H1 (cell line): ENCODE data around the gene RUFY1. TPM values are rescaled to one million over a fixed set of nuclear protein-coding genes. Genes with fewer than 3 reads are reported as not detected.

Experiments
- CTCF ChIA-PET: fragments of 300-600 bp; sonication (Branson Sonifier 250); formaldehyde crosslinking; loops from one replicate; lab custom pipeline; 2021; ENCODE audit not compliant: partially characterized antibody; lab: Charles Lee
- POLR2A ChIA-PET: fragments of 300-600 bp; sonication (Branson Sonifier 250); formaldehyde crosslinking; loops from one replicate; lab custom pipeline; 2021; ENCODE audit warnings: inconsistent platforms; ENCODE audit not compliant: partially characterized antibody; lab: Charles Lee
- DNase-seq, 2 experiments: peaks; one replicate each; pipeline versions ENCODE4 v3.0.0 to v3.0.0-alpha.2; 2010 to 2022; ENCODE audit warnings: low spot score in 2 of 2, low read depth in 1 of 2, mixed read lengths in 1 of 2
- FAIRE-seq: peaks from 2 replicates; lab custom pipeline; 2011; peaks lifted over from hg19 to GRCh38; lab: Jason Lieb, UNC
- H2AFZ ChIP-seq: 2 replicates; pipeline ENCODE4 v1.8.1; 2012; ENCODE audit warnings: low read length, inconsistent platforms
- H2AK5ac ChIP-seq: 2 replicates; pipeline ENCODE4 v1.6.1; 2013; ENCODE audit warnings: low read depth, low read length
- H2BK120ac ChIP-seq: replicated peaks from 2 replicates; pipeline ENCODE3; 2013; ENCODE audit warnings: low read depth, low read length, inconsistent platforms
- H2BK12ac ChIP-seq: 2 replicates; pipeline ENCODE4 v1.6.1; 2013; ENCODE audit warnings: low read depth, low read length
- H2BK15ac ChIP-seq: 2 replicates; pipeline ENCODE4 v1.6.1; 2013; ENCODE audit warnings: low read length
- H2BK20ac ChIP-seq: 2 replicates; pipeline ENCODE4 v1.6.1; 2013; ENCODE audit warnings: low read length
- H2BK5ac ChIP-seq: 2 replicates; pipeline ENCODE4 v1.6.1; 2013; ENCODE audit warnings: low read depth, low read length
- H3K14ac ChIP-seq: 2 replicates; pipeline ENCODE4 v1.6.1; 2013; ENCODE audit warnings: inconsistent platforms; ENCODE audit not compliant: insufficient read length
- H3K18ac ChIP-seq: 2 replicates; pipeline ENCODE4 v1.6.1; 2013; ENCODE audit warnings: low read length; ENCODE audit errors: extremely low read depth
- H3K23ac ChIP-seq: 2 replicates; pipeline ENCODE4 v1.6.1; 2013; ENCODE audit warnings: inconsistent platforms; ENCODE audit not compliant: insufficient read length
- H3K23me2 ChIP-seq: 2 replicates; pipeline ENCODE4 v1.6.1; 2013; ENCODE audit warnings: low read depth, low read length
- H3K27ac ChIP-seq: 2 replicates; pipeline ENCODE4 v1.6.1; 2011; ENCODE audit warnings: low read depth, low read length, inconsistent platforms
- H3K27me3 ChIP-seq, 4 experiments: replicated peaks in 1 of 4; 1 replicate in 1 of 4; 2 replicates in 3 of 4; pipeline versions ENCODE4 v1.6.1 to v1.8.1; 2011 to 2013; ENCODE audit warnings: low read length in 3 of 4, mild to moderate bottlenecking in 3 of 4, inconsistent platforms in 2 of 4, mixed read lengths in 2 of 4, moderate library complexity in 1 of 4; ENCODE audit not compliant: control insufficient read depth in 3 of 4, insufficient read depth in 3 of 4; ENCODE audit errors: extremely low read depth in 1 of 4
- H3K36me3 ChIP-seq, 4 experiments: 2 replicates each; pipeline versions ENCODE4 v1.6.1 to v1.8.1; 2011 to 2013; ENCODE audit warnings: mild to moderate bottlenecking in 4 of 4, low read length in 3 of 4, moderate library complexity in 2 of 4, control low read depth in 1 of 4, inconsistent platforms in 1 of 4; ENCODE audit not compliant: insufficient read depth in 4 of 4, control insufficient read depth in 2 of 4
- H3K4ac ChIP-seq: replicated peaks from 2 replicates; pipeline ENCODE3; 2013; ENCODE audit warnings: low read length, low read depth, mixed read lengths, inconsistent platforms; ENCODE audit not compliant: insufficient read length
- H3K4me1 ChIP-seq, 4 experiments: replicated peaks in 1 of 4; 1 replicate in 1 of 4; 2 replicates in 3 of 4; pipeline versions ENCODE4 v1.6.1 to v1.8.1; 2011 to 2013; ENCODE audit warnings: low read length in 3 of 4, inconsistent platforms in 2 of 4, mixed read lengths in 1 of 4; ENCODE audit not compliant: insufficient read depth in 4 of 4, control insufficient read depth in 3 of 4
- H3K4me2 ChIP-seq, 2 experiments: 2 replicates each; pipeline versions ENCODE4 v1.6.1 to v1.8.1; 2011 to 2013; ENCODE audit warnings: low read depth in 2 of 2, low read length in 2 of 2, control low read depth in 1 of 2, inconsistent platforms in 1 of 2, mild to moderate bottlenecking in 1 of 2; ENCODE audit not compliant: insufficient read depth in 1 of 2
- H3K4me3 ChIP-seq, 4 experiments: fragments of 200-600, 300-600 bp in 1 of 4; sonication (generic), shearing (Covaris generic), sonication (Bioruptor Twin) in 1 of 4; 2 replicates each; pipeline versions ENCODE4 v1.5.1 to v1.8.1; 2011 to 2016; ENCODE audit warnings: low read length in 4 of 4, low read depth in 3 of 4, control low read depth in 2 of 4, inconsistent platforms in 2 of 4, mild to moderate bottlenecking in 2 of 4, mixed read lengths in 1 of 4, moderate library complexity in 1 of 4; ENCODE audit not compliant: insufficient read depth in 2 of 4; ENCODE audit errors: extremely low read depth in 1 of 4
- H3K56ac ChIP-seq: replicated peaks from 2 replicates; pipeline ENCODE3; 2013; ENCODE audit warnings: low read depth, mild to moderate bottlenecking, mixed read lengths, low read length, inconsistent platforms; ENCODE audit not compliant: insufficient read length
- H3K79me1 ChIP-seq: 2 replicates; pipeline ENCODE4 v1.6.1; 2013; ENCODE audit warnings: low read depth, low read length, control low read depth
- H3K79me2 ChIP-seq, 2 experiments: 2 replicates each; pipeline versions ENCODE4 v1.6.1 to v1.8.1; 2012 to 2013; ENCODE audit warnings: low read length in 2 of 2, mild to moderate bottlenecking in 2 of 2, inconsistent platforms in 1 of 2; ENCODE audit not compliant: insufficient read depth in 2 of 2, control insufficient read depth in 1 of 2
- H3K9ac ChIP-seq, 4 experiments: replicated peaks in 1 of 4; 1 replicate in 1 of 4; 2 replicates in 3 of 4; pipeline versions ENCODE4 v1.6.1 to v1.8.1; 2011 to 2013; ENCODE audit warnings: low read depth in 3 of 4, low read length in 3 of 4, control low read depth in 2 of 4, mild to moderate bottlenecking in 2 of 4, moderate library complexity in 2 of 4, inconsistent platforms in 1 of 4; ENCODE audit errors: extremely low read depth in 1 of 4
- H3K9me3 ChIP-seq, 2 experiments: 2 replicates each; pipeline versions ENCODE4 v1.6.1 to v1.8.1; 2012 to 2013; ENCODE audit warnings: mild to moderate bottlenecking in 2 of 2, moderate library complexity in 2 of 2, control low read depth in 1 of 2, inconsistent platforms in 1 of 2, low read depth in 1 of 2, low read length in 1 of 2, mixed read lengths in 1 of 2; ENCODE audit not compliant: insufficient read depth in 2 of 2
- H4K20me1 ChIP-seq, 2 experiments: replicated peaks in 1 of 2; 2 replicates each; pipeline versions ENCODE3 to v1.8.1; 2011 to 2013; ENCODE audit warnings: inconsistent platforms in 2 of 2, low read length in 2 of 2, mild to moderate bottlenecking in 1 of 2; ENCODE audit not compliant: insufficient read depth in 2 of 2, control insufficient read depth in 1 of 2
- H4K5ac ChIP-seq: 2 replicates; pipeline ENCODE4 v1.6.1; 2013; ENCODE audit warnings: low read length, low read depth, mixed read lengths, inconsistent platforms; ENCODE audit not compliant: insufficient read length
- H4K8ac ChIP-seq: 2 replicates; pipeline ENCODE4 v1.8.0; 2013; ENCODE audit warnings: mild to moderate bottlenecking, moderate library complexity, low read length, inconsistent platforms; ENCODE audit not compliant: insufficient read depth; ENCODE audit errors: extremely low read depth
- H4K91ac ChIP-seq: replicated peaks from 2 replicates; pipeline ENCODE3; 2013; ENCODE audit warnings: low read length, mixed read lengths, inconsistent platforms; ENCODE audit not compliant: insufficient read length
- USF2 ChIP-seq: IDR thresholded peaks from 2 replicates; pipeline ENCODE4 v1.6.1; 2011; ENCODE audit warnings: low read length, improper control_type of control experiment
- WGBS, 2 experiments: shearing (Covaris generic) in 1 of 2; methylation state at CpG; one replicate each; pipeline versions ENCODE4 v1.1.6 to v1.1.7; 2013 to 2015; ENCODE audit warnings: low lambda C conversion rate in 2 of 2, mixed read lengths in 2 of 2, inconsistent platforms in 1 of 2, low coverage in 1 of 2, missing lambda C conversion rate in 1 of 2; ENCODE audit not compliant: insufficient replicate concordance in 2 of 2, insufficient coverage in 1 of 2, insufficient read length in 1 of 2; ENCODE audit errors: extremely low coverage in 1 of 2, missing lambda C conversion rate in 1 of 2; 5-methylcytosine and 5-hydroxymethylcytosine counted together
- polyA plus RNA-seq, 7 experiments: library from polyadenylated mRNA; depleted of rRNA in 3 of 7; stranded (reverse) in 5 of 7; unstranded in 2 of 7; fragments of >200 nt in 5 of 7; fragments of 200-250 nt in 2 of 7; gene quantifications; 1 replicate in 5 of 7; 2 replicates in 1 of 7; 4 replicates in 1 of 7; pipeline versions ENCODE4 v1.2.1 to v1.2.3, GENCODE V29; 2011 to 2013; ENCODE audit warnings: missing spikeins in 2 of 7, mixed read lengths in 2 of 7
- total RNA-seq: library from RNA; stranded (reverse); fragmentation: NEBNext Ultra II Directional; extraction: Animal tissue kit (Norgen Biotek cat#: 25700); gene quantifications from 2 replicates; pipeline ENCODE4 v1.2.1, GENCODE V29; 2021

RUFY1 gene
- total and polyA plus RNA-seq, 2 of the 8 experiments (the other 6 are each of a cell fraction or from before 2014, with no cell fraction given): 22.4 to 29.5 TPM

DNA sequence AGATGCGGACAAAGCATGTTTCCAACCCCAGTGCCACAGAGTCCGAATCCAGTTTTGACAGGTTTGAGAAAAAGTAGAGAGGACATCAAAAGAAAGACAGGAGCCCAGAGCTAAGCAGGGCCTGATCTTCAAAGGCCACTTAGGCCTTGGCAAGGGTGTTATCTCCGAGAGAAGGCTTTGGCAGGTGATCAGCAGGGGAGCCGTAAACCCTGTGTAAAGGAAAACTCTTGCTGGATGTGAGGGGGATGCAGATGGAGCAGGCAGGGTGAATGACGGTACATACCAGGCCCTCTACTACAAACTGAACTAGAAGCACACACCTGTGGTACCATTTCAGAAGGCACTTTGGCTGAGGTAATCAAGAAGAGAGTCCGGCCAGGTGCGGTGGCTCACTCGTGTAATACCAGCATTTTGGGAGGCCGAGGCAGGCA is 74.5 kb downstream of the RUFY1 start:
- peak overlapping the region; percentile 80 to 99 (median 99); a peak in 5 of 8 replicates for H3K4me3 ChIP-seq
- H3K4me2 ChIP-seq: peak overlapping the region; percentile 90 to 94
- peak overlapping the region; percentile 97; the same call in 1 of the 2 replicates for H2BK5ac ChIP-seq
- peak overlapping the region; percentile 95 for H2BK12ac ChIP-seq
- no peaks in the 10 kb centered on the region for H3K27me3 ChIP-seq
- H4K20me1 ChIP-seq: peaks cover 16 to 25% of the 10 kb centered on the region in 2 experiments
- H3K27ac ChIP-seq: peak overlapping the region; percentile 99; the same call in 1 of the 2 replicates
- H3K23ac ChIP-seq: no peak overlapping the region
- peak overlapping the region; percentile 3 for H2BK120ac ChIP-seq
- H4K91ac ChIP-seq: peak overlapping the region; percentile 96
- H3K23me2 ChIP-seq: peaks cover 14% of the 10 kb centered on the region
- peak overlapping the region; percentile 97; the same call in 1 of the 2 replicates for H2BK15ac ChIP-seq
- H2AFZ ChIP-seq: no peak overlapping the region
- H3K79me2 ChIP-seq: peaks cover 10 to 38% of the 10 kb centered on the region in 2 experiments
- H3K9me3 ChIP-seq: no peaks in the 10 kb centered on the region
- H3K4me1 ChIP-seq: peaks cover 5 to 24% (median 14%) of the 10 kb centered on the region in 4 experiments
- no peak overlapping the region for H3K14ac ChIP-seq
- FAIRE-seq: no peak
- CTCF ChIA-PET: interaction anchor here (4.3 to 7.7 kb wide), 2 partner anchors 13 to 43 kb away, joined by 19 to 67 read pairs; no protein-coding TSS in a partner anchor
- peak overlapping the region; percentile 96 for H3K18ac ChIP-seq
- no peak overlapping the region for H3K56ac ChIP-seq
- H3K36me3 ChIP-seq: peaks cover 4 to 28% (median 18%) of the 10 kb centered on the region in 4 experiments; a peak in 6 of 8 replicates
- H4K8ac ChIP-seq: peak overlapping the region; percentile 99; the same call in 1 of the 2 replicates
- 86% methylated on average over 9 of the region's 9 CpGs; no CpG with 5 or more reads in 1 of the 2 experiments for WGBS, 2 experiments
- peak overlapping the region; percentile 82; the same call in 1 of the 2 replicates for H2BK20ac ChIP-seq
- POLR2A ChIA-PET: interaction anchor here (0.6 to 20.5 kb wide), 10 partner anchors 14 to 201 kb away, joined by 3 to 351 read pairs (median 16); partner anchors contain the start of gene MAML1
- no peak for DNase-seq
- no peak overlapping the region for H3K4ac ChIP-seq
- peaks cover 3% of the 10 kb centered on the region; the same call in 1 of the 2 replicates for H3K79me1 ChIP-seq
- peak overlapping the region in 2 of 4 experiments; percentile 96 to 99; a peak in 5 of 7 replicates for H3K9ac ChIP-seq
- peak overlapping the region; percentile 92 for H2AK5ac ChIP-seq
- no peak overlapping the region for H4K5ac ChIP-seq
- TF ChIP-seq USF2: no peak
